IMR-90 (cell line): ENCODE results near the gene BCAS3. TPM values are rescaled to one million over a fixed set of nuclear protein-coding genes. Genes with fewer than 3 reads are reported as not detected.

Experiments used
- ATAC-seq: fragments of 200-7000 bp; cut with Tn5 transposase; 2 replicates; pipeline ENCODE4 v1.9.1; 2020; ENCODE audit warnings: low read depth, mild to moderate bottlenecking, moderate library complexity
- BruUV-seq: library from RNA; stranded (reverse); fragments of 400-500 nt; replicated peaks from 2 replicates; lab custom pipeline; 2021; lab: Mats Ljungman, UMichigan
- CTCF ChIA-PET: fragments of 300-600 bp; formaldehyde crosslinking; extraction: SDS; loops from one replicate; lab custom pipeline; 2021; ENCODE audit warnings: antibody characterized with exemption; lab: Yijun Ruan, JAX
- POLR2A ChIA-PET: fragments of 300-600 bp; sonication (Branson Sonifier 250); formaldehyde crosslinking; loops from one replicate; lab custom pipeline; 2022; ENCODE audit warnings: antibody characterized with exemption; ENCODE audit not compliant: unreplicated experiment; lab: Charles Lee
- DNase-seq: peaks from one replicate; pipeline ENCODE4 v3.0.0; 2013
- H2AFZ ChIP-seq: replicated peaks from 2 replicates; pipeline ENCODE3; 2013; ENCODE audit warnings: low read length, mild to moderate bottlenecking; ENCODE audit not compliant: poor library complexity
- H2AK5ac ChIP-seq: 2 replicates; pipeline ENCODE4 v1.6.1; 2013; ENCODE audit warnings: low read depth, low read length, inconsistent platforms
- H2AK9ac ChIP-seq: replicated peaks from 2 replicates; pipeline ENCODE3; 2013; ENCODE audit warnings: mild to moderate bottlenecking, low read depth, low read length, moderate library complexity; ENCODE audit not compliant: poor library complexity
- H2BK120ac ChIP-seq: 2 replicates; pipeline ENCODE4 v1.6.1; 2013; ENCODE audit warnings: low read depth, low read length, inconsistent platforms
- H2BK15ac ChIP-seq: 3 replicates; pipeline ENCODE4 v1.6.1; 2013; ENCODE audit warnings: low read depth, low read length, inconsistent platforms
- H2BK20ac ChIP-seq: 2 replicates; pipeline ENCODE4 v1.6.1; 2013; ENCODE audit warnings: low read depth, mild to moderate bottlenecking, inconsistent platforms, low read length, moderate library complexity
- H2BK5ac ChIP-seq: 2 replicates; pipeline ENCODE4 v1.6.1; 2013; ENCODE audit warnings: mild to moderate bottlenecking, low read depth, low read length, inconsistent platforms; ENCODE audit not compliant: poor library complexity, severe bottlenecking
- H3K14ac ChIP-seq: replicated peaks from 2 replicates; pipeline ENCODE4 v1.6.1; 2013; ENCODE audit warnings: low read depth, low read length, inconsistent platforms
- H3K18ac ChIP-seq: 2 replicates; pipeline ENCODE4 v1.6.1; 2013; ENCODE audit warnings: low read depth, low read length, control low read depth
- H3K23ac ChIP-seq: 2 replicates; pipeline ENCODE4 v1.6.1; 2013; ENCODE audit warnings: low read depth, low read length, inconsistent platforms
- H3K27ac ChIP-seq: 2 replicates; pipeline ENCODE4 v1.5.1; 2013; ENCODE audit warnings: mild to moderate bottlenecking, control low read depth, low read length; ENCODE audit not compliant: insufficient read depth
- H3K27me3 ChIP-seq: 2 replicates; pipeline ENCODE4 v1.6.1; 2013; ENCODE audit warnings: low read length; ENCODE audit not compliant: control insufficient read depth, insufficient read depth
- H3K36me3 ChIP-seq: 2 replicates; pipeline ENCODE4 v1.6.1; 2013; ENCODE audit warnings: low read length, mixed read lengths; ENCODE audit not compliant: control insufficient read depth, insufficient read depth
- H3K4ac ChIP-seq: 2 replicates; pipeline ENCODE4 v1.6.1; 2013; ENCODE audit warnings: low read depth, low read length, inconsistent platforms
- H3K4me1 ChIP-seq: 2 replicates; pipeline ENCODE4 v1.6.1; 2013; ENCODE audit warnings: low read length, mixed read lengths; ENCODE audit not compliant: control insufficient read depth, insufficient read depth
- H3K4me2 ChIP-seq: 2 replicates; pipeline ENCODE4 v1.6.1; 2013; ENCODE audit warnings: low read depth, mild to moderate bottlenecking, control low read depth, low read length, moderate library complexity
- H3K4me3 ChIP-seq: 2 replicates; pipeline ENCODE4 v1.5.1; 2013; ENCODE audit warnings: low read depth, mild to moderate bottlenecking, control low read depth, low read length, moderate library complexity; ENCODE audit not compliant: insufficient read depth
- H3K56ac ChIP-seq: 2 replicates; pipeline ENCODE4 v1.6.1; 2013; ENCODE audit warnings: low read length, inconsistent platforms; ENCODE audit not compliant: insufficient read depth; ENCODE audit errors: extremely low read depth
- H3K79me1 ChIP-seq, 2 experiments: 2 replicates each; pipeline ENCODE4 v1.6.1; 2013; ENCODE audit warnings: low read length in 2 of 2, inconsistent platforms in 1 of 2, low read depth in 1 of 2
- H3K9ac ChIP-seq: 2 replicates; pipeline ENCODE4 v1.6.1; 2013; ENCODE audit warnings: low read depth, low read length, control low read depth
- H3K9me1 ChIP-seq: 2 replicates; pipeline ENCODE4 v1.6.1; 2013; ENCODE audit warnings: low read length, inconsistent platforms; ENCODE audit not compliant: insufficient read depth
- H3K9me3 ChIP-seq: 2 replicates; pipeline ENCODE4 v1.6.1; 2013; ENCODE audit warnings: low read length; ENCODE audit not compliant: control insufficient read depth, insufficient read depth
- H4K20me1 ChIP-seq: 2 replicates; pipeline ENCODE4 v1.6.1; 2013; ENCODE audit warnings: low read length, inconsistent platforms; ENCODE audit not compliant: insufficient read depth
- H4K5ac ChIP-seq: 2 replicates; pipeline ENCODE4 v1.6.1; 2013; ENCODE audit warnings: mild to moderate bottlenecking, low read depth, low read length, control low read depth
- H4K8ac ChIP-seq, 2 experiments: 2 replicates each; pipeline ENCODE4 v1.6.1; 2013; ENCODE audit warnings: low read depth in 2 of 2, low read length in 2 of 2, control low read depth in 1 of 2, inconsistent platforms in 1 of 2
- H4K91ac ChIP-seq: 2 replicates; pipeline ENCODE4 v1.6.1; 2013; ENCODE audit warnings: low read depth, low read length, inconsistent platforms; ENCODE audit not compliant: insufficient read depth
- BHLHE40 ChIP-seq: fragments of 150-350 bp; IDR thresholded peaks from 2 replicates; pipeline ENCODE4 v1.6.1; 2016; ENCODE audit warnings: mild to moderate bottlenecking, low read depth, low read length
- CTCF ChIP-seq: conservative IDR thresholded peaks from 2 replicates; pipeline ENCODE4 v1.5.1; 2012; ENCODE audit warnings: mild to moderate bottlenecking, low read depth, low read length, improper control_type of control experiment
- FOS ChIP-seq: fragments of 150-350 bp; IDR thresholded peaks from 2 replicates; pipeline ENCODE4 v1.6.1; 2016; ENCODE audit warnings: low read depth, low read length
- MAZ ChIP-seq: IDR thresholded peaks from 2 replicates; pipeline ENCODE4 v1.6.1; 2012; ENCODE audit warnings: low read depth, mild to moderate bottlenecking, low read length, improper control_type of control experiment, moderate library complexity, borderline replicate concordance
- SMC3 ChIP-seq: fragments of 150-350 bp; IDR thresholded peaks from 2 replicates; pipeline ENCODE4 v1.6.1; 2016; ENCODE audit warnings: low read depth, mild to moderate bottlenecking, antibody characterized with exemption, low read length, moderate library complexity
- WGBS, 2 experiments: methylation state at CpG; one replicate each; pipeline versions ENCODE4 v1.1.5 to v1.1.7; 2013; ENCODE audit warnings: missing lambda C conversion rate in 2 of 2; ENCODE audit not compliant: insufficient read length in 1 of 2; ENCODE audit errors: extremely low coverage in 2 of 2; 5-methylcytosine and 5-hydroxymethylcytosine counted together
- dilution Hi-C: fragments of 300-500 bp; cut with HindIII; formaldehyde crosslinking; loops from one replicate; pipeline ENCODE4 v1.14.3; 2018; ENCODE audit warnings: low sequenced_read_pairs; ENCODE audit not compliant: unreplicated experiment
- in situ Hi-C: fragments of 300-500 bp; cut with MboI; formaldehyde crosslinking; loops from 3 replicates; pipeline ENCODE4 v1.14.3; 2019; ENCODE audit warnings: low sequenced_read_pairs, inconsistent platforms, mixed read lengths
- intact Hi-C: fragments of 100-400 bp; cut with micrococcal nuclease; formaldehyde crosslinking; loops from 2 replicates; pipeline ENCODE4 v1.10.0; 2022
- polyA plus RNA-seq, 3 experiments: library from polyadenylated mRNA; depleted of rRNA; stranded (reverse); fragments of >200 nt; gene quantifications; 2 replicates each; pipeline ENCODE4 v1.2.3, GENCODE V29; 2012; ENCODE audit warnings: low replicate concordance in 1 of 3
- total RNA-seq: library from RNA; depleted of rRNA; stranded (reverse); fragments of >200 nt; gene quantifications from 2 replicates; pipeline ENCODE4 v1.2.3, GENCODE V29; 2012

The BCAS3 gene
- total and polyA plus RNA-seq, 2 of the 4 experiments (the other 2 are of a cell fraction), result 6.3 to 27.1 TPM

DNA sequence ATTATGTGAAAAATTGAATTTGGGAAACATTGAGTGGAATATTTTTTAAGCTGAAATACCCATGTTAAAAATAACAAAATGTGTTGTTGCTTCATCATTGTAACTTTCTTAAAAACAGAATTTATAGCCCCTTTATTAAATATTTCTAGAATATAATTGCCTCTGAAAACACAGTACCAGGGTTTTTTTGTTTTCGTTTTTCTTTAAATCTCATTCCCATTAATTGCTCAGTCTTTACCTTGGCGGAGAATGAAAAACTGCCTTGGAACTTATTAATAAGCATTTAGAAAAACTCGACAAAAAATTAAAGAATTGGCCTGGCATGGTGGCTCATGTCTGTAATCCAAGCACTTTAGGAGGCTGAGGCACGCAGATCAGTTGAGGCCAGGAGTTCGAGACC lies 526.8 kb downstream of the BCAS3 start:
- no peak overlapping the region for H3K4me3 ChIP-seq
- ATAC-seq (no peak), DNase-seq (no peak)
- peaks cover 15% of the 10 kb centered on the region for H3K4me1 ChIP-seq
- POLR2A ChIA-PET, result no interaction called here
- H3K4ac ChIP-seq, result peak overlapping the region; percentile 57
- H3K4me2 ChIP-seq, result no peak overlapping the region
- H4K8ac ChIP-seq, result peak overlapping the region in 1 of 2 experiments; percentile 4; a peak in 1 of 4 replicates
- no peak overlapping the region for H2AFZ ChIP-seq
- peaks cover 10% of the 10 kb centered on the region; the same call in 1 of the 2 replicates for H3K9me1 ChIP-seq
- CTCF ChIA-PET, result interaction anchor here (1.7 kb wide), 1 partner anchor 10 kb away, joined by 4 read pairs; no protein-coding TSS in a partner anchor
- H3K27ac ChIP-seq, result peak overlapping the region; percentile 21; the same call in 1 of the 2 replicates
- peaks cover 3 to 17% of the 10 kb centered on the region in 2 experiments; a peak in 2 of 4 replicates for H3K79me1 ChIP-seq
- no peak overlapping the region for H3K9ac ChIP-seq
- no peak overlapping the region for H2BK5ac ChIP-seq
- no peak overlapping the region for H3K23ac ChIP-seq
- H2BK15ac ChIP-seq, result peak overlapping the region; percentile 22; the same call in 1 of the 3 replicates
- no peak for TF ChIP-seq SMC3
- TF ChIP-seq MAZ, result no peak
- no peak for TF ChIP-seq FOS
- TF ChIP-seq BHLHE40, result no peak
- TF ChIP-seq CTCF, result no peak
- dilution Hi-C loops, result no loop called here
- peak overlapping the region; percentile 66 for H2BK20ac ChIP-seq
- no peaks in the 10 kb centered on the region for H3K27me3 ChIP-seq
- in situ Hi-C loops, result loop anchor here (5.0 kb wide), 2 partner anchors 103 to 188 kb away; no protein-coding TSS in a partner anchor
- H4K91ac ChIP-seq, result no peak overlapping the region
- no peak overlapping the region for H2AK9ac ChIP-seq
- H2AK5ac ChIP-seq, result peak overlapping the region; percentile 78
- intact Hi-C loops, result no loop called here
- no CpG with 5 or more reads among the region's 5 CpGs for WGBS, 2 experiments
- no peaks in the 10 kb centered on the region for H3K36me3 ChIP-seq
- no peaks in the 10 kb centered on the region for H4K20me1 ChIP-seq
- peak overlapping the region; percentile 35; the same call in 1 of the 2 replicates for H3K14ac ChIP-seq
- peak overlapping the region; percentile 15; the same call in 1 of the 2 replicates for H2BK120ac ChIP-seq
- peak overlapping the region; percentile 30; the same call in 1 of the 2 replicates for H3K18ac ChIP-seq
- H4K5ac ChIP-seq, result peak overlapping the region; percentile 36
- no TSS peak for BruUV-seq
- H3K56ac ChIP-seq, result no peak overlapping the region
- no peaks in the 10 kb centered on the region for H3K9me3 ChIP-seq
